ENCODE data around the gene PTPN18. TPM values are rescaled to one million over a fixed set of nuclear protein-coding genes. Genes with fewer than 3 reads are reported as not detected.

PTPN18 gene
- total and polyA plus RNA-seq, 2 donors = 28.6 to 42.4 TPM

Small RNA genes lying within 50 kb of the gene (small RNA-seq; reads per million reads assigned to genes)
- gene AC132479.1 = not detected

Other genes with a start within 250 kb of the PTPN18 start
- gene POTEF, start 226.8 kb upstream of the PTPN18 start, total RNA-seq = not detected
- gene POTEF, start 226.8 kb upstream of the PTPN18 start, polyA plus RNA-seq = not detected
- gene CCDC74B, start 210.9 kb upstream of the PTPN18 start, total RNA-seq = 5.2 TPM
- gene CCDC74B, start 210.9 kb upstream of the PTPN18 start, polyA plus RNA-seq = 8.1 TPM
- gene SMPD4, start 174.5 kb upstream of the PTPN18 start, total RNA-seq = 15.6 TPM
- gene SMPD4, start 174.5 kb upstream of the PTPN18 start, polyA plus RNA-seq = 40.8 TPM
- 50.4 TPM for gene MZT2B, start 173.8 kb upstream of the PTPN18 start, total RNA-seq
- gene MZT2B, start 173.8 kb upstream of the PTPN18 start, polyA plus RNA-seq = 251 TPM
- gene TUBA3E, start 157.6 kb upstream of the PTPN18 start, total RNA-seq = not detected
- not detected for gene TUBA3E, start 157.6 kb upstream of the PTPN18 start, polyA plus RNA-seq
- gene IMP4, start 13.2 kb upstream of the PTPN18 start, total RNA-seq = 22.3 TPM
- 102 TPM for gene IMP4, start 13.2 kb upstream of the PTPN18 start, polyA plus RNA-seq
- gene POTEI, start 153.3 kb downstream of the PTPN18 start, total RNA-seq = 0.05 TPM
- not detected for gene POTEI, start 153.3 kb downstream of the PTPN18 start, polyA plus RNA-seq
- not detected for gene CFC1B, start 165.2 kb downstream of the PTPN18 start, total RNA-seq
- not detected for gene CFC1B, start 165.2 kb downstream of the PTPN18 start, polyA plus RNA-seq
- gene CFC1, start 243.5 kb downstream of the PTPN18 start, total RNA-seq = not detected
- gene CFC1, start 243.5 kb downstream of the PTPN18 start, polyA plus RNA-seq = not detected

All from urinary bladder (tissue), 2 donors.